ENCODE results near the gene GFY.

Gene GFY

DNA sequence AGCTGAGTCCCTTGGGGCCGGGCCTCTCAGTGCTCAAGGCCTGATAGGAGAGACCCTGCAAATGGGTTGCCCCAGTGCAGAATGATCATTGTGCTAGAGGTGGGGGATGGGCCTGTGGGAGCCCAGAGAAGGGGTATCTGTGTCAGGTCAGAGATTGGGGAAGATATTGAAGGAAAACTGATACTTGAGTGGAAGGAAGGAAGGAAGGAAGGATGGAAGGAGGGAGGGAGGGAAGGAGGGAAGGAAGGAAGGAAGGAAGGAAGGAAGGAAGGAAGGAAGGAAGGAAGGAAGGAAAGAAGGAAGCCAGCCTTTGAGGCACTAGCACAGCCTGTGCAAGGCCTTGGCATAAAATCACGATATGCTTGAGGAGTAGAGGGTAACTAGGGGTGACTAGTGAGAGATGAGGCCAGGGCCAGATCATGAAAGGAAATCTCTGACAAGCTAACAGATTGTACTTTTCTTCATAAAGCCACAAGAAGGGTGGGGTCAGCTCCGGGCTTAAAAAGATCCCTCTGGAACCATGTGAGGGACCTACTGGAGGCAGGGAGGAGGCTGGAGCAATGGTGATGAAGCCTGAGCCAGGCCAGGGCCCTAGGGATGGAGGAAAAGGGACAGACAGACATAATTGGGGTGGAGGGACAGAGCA lies 13.4 kb upstream of the GFY start:
- Histone ChIP-seq H3K9me3 (ENCODE audit: low read length) (no peaks in the 10 kb centered on the region), H3F3A (ENCODE audit: insufficient read depth, low read length) (no peaks in the 10 kb centered on the region), H4K20me1 (ENCODE audit: insufficient read depth, low read length) (no peaks in the 10 kb centered on the region), H3K4me1 (ENCODE audit: insufficient read depth, low read length, severe bottlenecking) (peaks cover 41% of the 10 kb centered on the region), H3K4me2 (ENCODE audit: low read length) (no peak overlapping the region), H2AFZ (ENCODE audit: low read length) (no peak overlapping the region), H3K27me3 (ENCODE audit: insufficient read depth, low read length) (no peaks in the 10 kb centered on the region), H3K79me2 (ENCODE audit: insufficient read depth, low read length) (no peaks in the 10 kb centered on the region), H3K4me3 (ENCODE audit: low read depth, low read length, poor library complexity, severe bottlenecking) (no peak overlapping the region), H3K36me3 (ENCODE audit: insufficient read depth, low read length) (no peaks in the 10 kb centered on the region), H3K9ac (ENCODE audit: low read length) (no peak overlapping the region), H3K27ac (ENCODE audit: low read depth, low read length, poor library complexity, severe bottlenecking) (no peak overlapping the region), H3K9me2 (ENCODE audit: low read depth, low read length) (no peaks in the 10 kb centered on the region)
- TF ChIP-seq, protein P1, sequence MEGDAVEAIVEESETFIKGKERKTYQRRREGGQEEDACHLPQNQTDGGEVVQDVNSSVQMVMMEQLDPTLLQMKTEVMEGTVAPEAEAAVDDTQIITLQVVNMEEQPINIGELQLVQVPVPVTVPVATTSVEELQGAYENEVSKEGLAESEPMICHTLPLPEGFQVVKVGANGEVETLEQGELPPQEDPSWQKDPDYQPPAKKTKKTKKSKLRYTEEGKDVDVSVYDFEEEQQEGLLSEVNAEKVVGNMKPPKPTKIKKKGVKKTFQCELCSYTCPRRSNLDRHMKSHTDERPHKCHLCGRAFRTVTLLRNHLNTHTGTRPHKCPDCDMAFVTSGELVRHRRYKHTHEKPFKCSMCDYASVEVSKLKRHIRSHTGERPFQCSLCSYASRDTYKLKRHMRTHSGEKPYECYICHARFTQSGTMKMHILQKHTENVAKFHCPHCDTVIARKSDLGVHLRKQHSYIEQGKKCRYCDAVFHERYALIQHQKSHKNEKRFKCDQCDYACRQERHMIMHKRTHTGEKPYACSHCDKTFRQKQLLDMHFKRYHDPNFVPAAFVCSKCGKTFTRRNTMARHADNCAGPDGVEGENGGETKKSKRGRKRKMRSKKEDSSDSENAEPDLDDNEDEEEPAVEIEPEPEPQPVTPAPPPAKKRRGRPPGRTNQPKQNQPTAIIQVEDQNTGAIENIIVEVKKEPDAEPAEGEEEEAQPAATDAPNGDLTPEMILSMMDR (IDR thresholded peaks at IDR 0.05; ENCODE audit: low read length), result no peak
- TF ChIP-seq EZH2 (IDR thresholded peaks at IDR 0.05; ENCODE audit: borderline replicate concordance, low read length), result no peak

DNA sequence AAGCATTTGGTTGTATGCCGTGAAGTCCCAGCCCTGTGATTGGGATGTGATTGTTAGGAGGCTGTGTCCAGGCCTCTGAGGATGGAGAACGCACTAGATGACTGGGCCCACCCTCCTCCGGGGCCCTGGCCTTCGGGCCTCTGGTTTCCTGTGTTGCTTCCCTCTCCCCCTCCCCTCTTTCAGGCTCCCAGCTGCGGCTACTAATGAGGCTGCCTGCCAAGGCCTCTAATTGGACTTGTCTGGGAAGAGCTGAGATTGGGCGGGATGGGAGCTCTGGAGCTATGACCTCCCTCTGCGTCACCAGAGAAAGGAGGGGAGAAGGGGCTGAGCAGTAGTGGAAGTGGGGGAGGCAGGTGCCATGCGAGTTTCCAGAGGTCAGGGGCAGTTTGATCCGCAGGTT lies 11.8 kb upstream of the GFY start:
- H3K4me1 ChIP-seq (ENCODE audit: insufficient read depth, low read length, severe bottlenecking), result peaks cover 33% of the 10 kb centered on the region
- TF ChIP-seq, protein P1 (IDR thresholded peaks at IDR 0.05; ENCODE audit: low read length), result no peak
- TF ChIP-seq EZH2 (IDR thresholded peaks at IDR 0.05; ENCODE audit: borderline replicate concordance, low read length), result no peak
- no peaks in the 10 kb centered on the region for H3K79me2 ChIP-seq (ENCODE audit: insufficient read depth, low read length)
- H2AFZ ChIP-seq (ENCODE audit: low read length), result no peak overlapping the region
- H3K9me3 ChIP-seq (ENCODE audit: low read length), result no peaks in the 10 kb centered on the region
- no peaks in the 10 kb centered on the region for H3K27me3 ChIP-seq (ENCODE audit: insufficient read depth, low read length)
- H3K9ac ChIP-seq (ENCODE audit: low read length), result no peak overlapping the region
- no peak overlapping the region for H3K4me2 ChIP-seq (ENCODE audit: low read length)
- no peaks in the 10 kb centered on the region for H3F3A ChIP-seq (ENCODE audit: insufficient read depth, low read length)
- no peak overlapping the region for H3K4me3 ChIP-seq (ENCODE audit: low read depth, low read length, poor library complexity, severe bottlenecking)
- H3K27ac ChIP-seq (ENCODE audit: low read depth, low read length, poor library complexity, severe bottlenecking), result no peak overlapping the region
- no peaks in the 10 kb centered on the region for H3K9me2 ChIP-seq (ENCODE audit: low read depth, low read length)
- no peaks in the 10 kb centered on the region for H3K36me3 ChIP-seq (ENCODE audit: insufficient read depth, low read length)
- no peaks in the 10 kb centered on the region for H4K20me1 ChIP-seq (ENCODE audit: insufficient read depth, low read length)

DNA sequence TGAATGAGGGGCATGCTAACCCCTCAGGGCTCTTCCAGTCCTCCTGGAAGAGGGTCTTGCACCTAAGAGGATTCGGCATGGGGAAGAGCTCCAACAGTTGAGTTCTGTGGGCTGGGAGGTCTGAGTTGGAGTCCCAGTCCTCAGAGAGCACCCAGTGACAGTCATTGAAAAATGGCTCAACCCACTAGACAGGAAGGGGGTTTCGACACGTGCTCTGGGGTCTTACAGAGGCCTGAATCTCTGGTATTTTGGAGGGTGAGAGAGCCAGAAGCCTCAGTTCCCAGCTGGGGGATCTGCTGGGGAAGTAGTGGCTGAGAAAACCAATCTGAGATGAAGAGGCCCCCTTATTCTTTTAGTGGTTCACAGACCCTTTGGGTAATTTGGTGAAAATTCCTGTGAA lies 10.9 kb upstream of the GFY start:
- TF ChIP-seq, protein P1 (IDR thresholded peaks at IDR 0.05; ENCODE audit: low read length), result no peak
- TF ChIP-seq EZH2 (IDR thresholded peaks at IDR 0.05; ENCODE audit: borderline replicate concordance, low read length), result no peak
- Histone ChIP-seq H3K27ac (ENCODE audit: low read depth, low read length, poor library complexity, severe bottlenecking) (no peak overlapping the region), H4K20me1 (ENCODE audit: insufficient read depth, low read length) (no peaks in the 10 kb centered on the region), H3F3A (ENCODE audit: insufficient read depth, low read length) (no peaks in the 10 kb centered on the region), H3K4me2 (ENCODE audit: low read length) (no peak overlapping the region), H3K27me3 (ENCODE audit: insufficient read depth, low read length) (no peaks in the 10 kb centered on the region), H3K36me3 (ENCODE audit: insufficient read depth, low read length) (no peaks in the 10 kb centered on the region), H3K4me1 (ENCODE audit: insufficient read depth, low read length, severe bottlenecking) (peaks cover 24% of the 10 kb centered on the region), H3K9ac (ENCODE audit: low read length) (no peak overlapping the region), H3K4me3 (ENCODE audit: low read depth, low read length, poor library complexity, severe bottlenecking) (no peak overlapping the region), H3K79me2 (ENCODE audit: insufficient read depth, low read length) (no peaks in the 10 kb centered on the region), H3K9me2 (ENCODE audit: low read depth, low read length) (no peaks in the 10 kb centered on the region), H3K9me3 (ENCODE audit: low read length) (no peaks in the 10 kb centered on the region), H2AFZ (ENCODE audit: low read length) (no peak overlapping the region)
